Measurements from ENCODE around the gene EHMT1.
"Not testable (repeated sequence)": the region's sequence is repeated elsewhere in the genome, so short reads cannot be mapped to it uniquely, and the experiment has no call there.

The EHMT1 gene

DNA sequence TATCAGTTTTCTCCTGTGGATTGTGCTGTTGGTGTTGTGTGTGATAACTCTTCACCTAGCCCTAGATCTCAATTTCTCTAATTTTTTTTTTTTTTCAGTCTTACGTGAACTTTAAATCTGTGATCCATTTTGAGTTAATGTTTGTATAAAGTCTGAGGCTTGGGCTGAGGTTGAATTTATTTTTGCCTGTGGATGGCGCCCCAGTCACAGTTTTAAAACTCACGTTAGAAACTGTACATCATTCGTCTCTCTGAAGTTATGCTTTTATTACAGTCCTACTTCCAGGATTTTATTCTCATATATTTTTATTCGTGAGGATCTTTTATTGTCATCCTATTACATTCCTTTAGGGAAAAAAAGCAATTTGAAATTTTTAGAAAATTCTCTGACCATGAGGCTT, 103.1 kb downstream of the EHMT1 start:
- DNase-seq: no peak

DNA sequence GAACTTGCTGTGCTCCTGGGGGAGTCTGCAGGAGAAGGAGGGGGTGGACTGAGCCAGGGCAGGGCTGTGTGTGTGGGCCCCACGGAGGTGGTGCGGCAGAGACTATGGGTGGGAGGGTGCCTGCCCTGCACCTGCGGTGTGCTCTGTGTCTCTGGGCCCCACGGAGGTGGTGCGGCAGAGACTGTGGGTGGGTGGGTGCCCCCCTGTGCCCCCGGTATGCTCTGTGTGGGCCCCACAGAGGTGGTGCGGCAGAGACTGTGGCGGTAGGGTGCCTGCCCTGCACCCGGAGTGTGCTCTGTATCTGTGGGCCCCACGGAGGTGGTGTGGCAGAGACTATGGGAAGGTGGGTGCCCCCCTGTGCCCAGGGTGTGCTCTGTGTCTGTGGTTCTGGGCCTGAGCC, 103.7 kb downstream of the EHMT1 start:
- no peak for DNase-seq

DNA sequence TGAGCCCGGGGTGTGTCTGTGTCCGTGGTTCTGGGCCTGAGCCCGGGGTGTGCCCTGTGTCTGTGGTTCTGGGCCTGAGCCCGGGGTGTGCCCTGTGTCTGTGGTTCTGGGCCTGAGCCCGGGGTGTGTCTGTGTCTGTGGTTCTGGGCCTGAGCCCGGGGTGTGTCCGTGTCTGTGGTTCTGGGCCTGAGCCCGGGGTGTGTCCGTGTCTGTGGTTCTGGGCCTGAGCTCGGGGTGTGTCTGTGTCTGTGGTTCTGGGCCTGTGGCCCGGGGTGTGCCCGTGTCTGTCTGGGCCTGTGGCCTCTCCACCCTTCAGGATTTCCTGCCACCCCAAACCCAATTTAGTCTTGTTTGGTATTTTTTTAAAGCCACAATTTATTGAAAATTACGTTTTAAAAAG, 104.6 kb downstream of the EHMT1 start:
- not testable (repeated sequence) for DNase-seq

DNA sequence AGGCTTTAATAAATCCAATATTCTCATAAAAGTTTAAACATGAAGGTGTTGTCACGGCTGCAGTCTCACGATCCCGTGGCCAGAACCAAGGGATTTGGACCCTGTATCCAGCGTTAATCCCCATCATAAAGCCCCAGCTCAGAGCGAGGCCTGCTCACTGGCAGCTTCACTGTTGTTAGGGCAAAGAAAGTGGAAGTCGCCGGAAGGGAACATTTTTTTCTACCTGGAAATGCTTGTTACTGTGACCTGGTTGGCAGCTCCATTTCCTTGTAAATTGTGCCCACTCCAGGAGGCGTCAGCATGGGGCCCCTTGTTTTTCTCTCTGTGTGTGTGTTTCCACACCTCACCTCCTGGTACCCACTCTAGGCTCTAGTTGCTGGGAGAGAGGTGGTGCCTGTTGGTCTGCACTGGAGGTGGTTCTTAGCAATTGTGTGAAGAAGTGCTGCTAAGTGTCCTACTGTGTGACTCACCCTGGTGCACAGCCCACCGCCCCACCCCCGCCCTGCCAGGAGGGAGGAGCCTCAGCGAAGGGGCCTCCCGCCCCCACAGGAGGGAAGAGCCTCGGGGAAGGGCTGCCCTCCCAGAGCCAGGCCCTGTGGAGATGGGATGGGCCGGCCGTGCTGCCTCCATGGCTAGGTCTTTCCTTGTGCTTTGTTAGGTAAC, 105.1 kb downstream of the EHMT1 start:
- DNase-seq: no peak

DNA sequence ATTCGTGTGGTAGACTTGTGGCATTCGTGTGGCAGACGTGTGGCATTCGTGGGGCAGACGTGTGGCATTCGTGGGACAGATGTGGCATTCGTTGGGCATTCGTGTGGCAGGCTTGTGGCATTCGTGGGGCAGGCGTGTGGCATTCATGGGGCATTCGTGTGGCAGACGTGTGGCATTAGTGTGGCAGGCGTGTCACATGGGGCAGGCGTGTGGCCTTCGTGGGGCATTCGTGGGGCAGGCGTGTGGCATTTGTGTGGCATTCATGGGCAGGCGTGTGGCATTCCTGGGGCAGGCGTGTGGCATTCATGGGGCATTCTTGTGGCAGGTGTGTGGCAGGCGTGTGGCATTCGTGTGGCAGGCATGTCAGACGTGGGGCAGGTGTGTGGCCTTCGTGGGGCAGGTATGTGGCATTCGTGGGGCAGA, 106.0 kb downstream of the EHMT1 start:
- DNase-seq: no peak

DNA sequence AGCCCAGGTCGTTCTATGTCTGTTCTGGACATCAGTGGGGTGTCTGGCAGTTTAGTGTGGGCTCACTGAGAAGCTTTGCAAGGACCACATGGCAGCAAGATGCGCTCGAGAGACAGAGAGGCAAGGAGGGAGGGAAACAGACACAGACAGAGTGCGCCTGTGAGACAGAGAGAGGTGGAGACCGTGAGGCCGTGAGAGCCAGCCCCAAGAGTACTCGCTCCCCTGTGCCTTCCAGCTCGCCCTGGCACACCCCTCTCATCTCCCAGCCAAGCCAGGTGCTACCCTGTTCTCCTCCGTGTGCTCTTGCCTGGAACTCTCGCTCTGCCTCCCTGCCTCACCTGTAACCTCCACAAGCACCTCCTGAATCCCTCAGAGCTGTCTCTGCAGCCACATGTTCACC, 106.8 kb downstream of the EHMT1 start:
- DNase-seq: no peak

DNA sequence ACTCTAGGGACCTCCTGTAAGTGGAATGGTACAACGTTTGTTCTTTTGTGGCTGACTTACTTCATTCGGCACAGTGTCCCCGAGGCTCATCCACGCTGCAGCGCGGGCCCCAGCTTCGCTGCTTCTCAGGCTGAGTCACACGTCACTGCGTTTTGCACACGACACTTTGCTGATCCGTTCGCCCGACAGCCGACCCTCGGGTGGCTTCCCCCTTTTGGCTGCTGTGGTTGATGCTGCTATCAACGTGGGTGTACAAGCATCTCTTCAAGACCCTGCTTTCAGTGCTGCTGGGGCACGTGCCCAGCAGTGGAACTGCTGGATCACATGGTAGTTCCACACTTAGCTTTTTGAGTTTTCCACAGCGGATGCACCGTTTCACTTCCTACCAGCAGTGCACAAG, 107.5 kb downstream of the EHMT1 start:
- DNase-seq: not testable (repeated sequence)

DNA sequence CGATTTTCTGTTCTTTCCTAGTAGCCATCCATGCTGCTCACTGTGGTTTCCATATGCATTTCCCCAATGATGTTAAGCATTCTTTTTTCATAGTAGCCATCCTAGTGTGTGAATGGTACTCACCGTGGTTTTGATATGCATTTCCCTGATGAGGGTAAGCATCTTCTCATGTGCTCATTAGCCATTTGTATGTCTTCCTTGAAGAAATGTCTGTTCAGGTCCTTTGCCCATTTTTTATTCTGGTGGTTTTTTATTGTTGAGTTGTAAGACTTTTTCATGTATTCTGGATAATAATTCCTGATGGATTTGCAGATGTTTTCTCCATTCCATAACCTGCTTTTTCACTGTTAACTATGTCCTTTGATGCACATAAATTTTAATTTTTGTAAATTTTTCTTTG, 108.0 kb downstream of the EHMT1 start:
- DNase-seq: no peak

DNA sequence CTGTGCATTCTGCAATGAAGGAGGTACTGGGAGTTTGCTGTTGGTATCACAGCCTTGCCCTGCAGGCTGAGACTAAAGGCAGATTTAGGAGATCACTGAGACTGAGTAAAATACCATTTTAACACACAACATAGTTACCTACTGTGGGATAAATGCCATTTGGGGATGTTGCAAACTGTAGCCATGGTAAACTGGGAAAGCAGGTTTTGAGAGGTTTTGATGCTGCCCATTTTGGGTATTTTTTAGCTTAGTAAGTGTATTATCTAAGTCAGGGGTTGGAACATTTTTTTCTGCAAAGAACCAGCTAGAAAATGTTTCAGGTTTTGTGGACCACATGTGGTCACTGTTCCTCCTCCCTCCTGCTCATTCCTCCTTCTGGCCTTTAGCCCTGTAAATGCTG, 108.9 kb downstream of the EHMT1 start:
- no peak for DNase-seq

DNA sequence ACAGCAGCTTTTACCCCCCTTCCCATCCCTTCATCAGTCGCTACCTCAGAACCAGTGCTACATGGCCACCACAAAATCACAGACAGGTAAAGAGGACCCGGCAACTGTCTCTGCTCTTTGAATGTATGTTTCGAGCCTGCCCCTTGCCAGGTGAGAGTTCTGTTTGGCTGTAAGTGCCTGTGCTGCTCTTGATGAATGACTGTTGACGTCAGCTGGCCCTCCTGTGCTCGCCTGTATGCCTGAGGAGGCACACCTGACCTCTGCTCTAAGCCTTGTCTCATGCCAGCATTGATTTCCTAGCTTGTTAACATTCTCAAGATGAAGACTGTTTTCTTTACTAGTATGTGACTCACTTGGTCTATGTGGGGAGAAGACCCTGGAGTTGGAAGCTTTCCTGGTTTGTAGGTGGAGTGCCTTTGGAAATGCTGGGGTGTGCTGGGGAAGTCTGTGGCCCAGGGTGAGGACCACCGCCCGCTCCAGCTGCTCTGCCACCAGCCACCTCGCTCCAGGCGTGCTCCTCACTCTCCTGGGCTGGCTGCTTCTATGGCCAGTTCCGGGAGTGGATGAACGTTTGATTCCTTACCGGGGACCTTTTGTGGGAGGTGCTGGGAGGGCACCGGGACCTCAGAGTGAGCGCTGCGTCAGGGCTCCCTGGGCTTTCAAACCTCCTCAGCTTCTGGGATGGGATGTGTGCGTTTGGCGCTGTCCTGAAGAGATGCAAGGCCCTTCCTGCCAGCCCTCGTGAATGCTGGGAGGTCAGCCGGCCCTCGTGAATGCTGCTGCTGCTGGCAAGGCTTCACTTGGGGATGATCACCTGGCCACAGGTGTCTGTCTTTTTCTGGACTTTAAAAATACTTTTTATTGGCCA, 109.9 kb downstream of the EHMT1 start:
- DNase-seq: no peak

DNA sequence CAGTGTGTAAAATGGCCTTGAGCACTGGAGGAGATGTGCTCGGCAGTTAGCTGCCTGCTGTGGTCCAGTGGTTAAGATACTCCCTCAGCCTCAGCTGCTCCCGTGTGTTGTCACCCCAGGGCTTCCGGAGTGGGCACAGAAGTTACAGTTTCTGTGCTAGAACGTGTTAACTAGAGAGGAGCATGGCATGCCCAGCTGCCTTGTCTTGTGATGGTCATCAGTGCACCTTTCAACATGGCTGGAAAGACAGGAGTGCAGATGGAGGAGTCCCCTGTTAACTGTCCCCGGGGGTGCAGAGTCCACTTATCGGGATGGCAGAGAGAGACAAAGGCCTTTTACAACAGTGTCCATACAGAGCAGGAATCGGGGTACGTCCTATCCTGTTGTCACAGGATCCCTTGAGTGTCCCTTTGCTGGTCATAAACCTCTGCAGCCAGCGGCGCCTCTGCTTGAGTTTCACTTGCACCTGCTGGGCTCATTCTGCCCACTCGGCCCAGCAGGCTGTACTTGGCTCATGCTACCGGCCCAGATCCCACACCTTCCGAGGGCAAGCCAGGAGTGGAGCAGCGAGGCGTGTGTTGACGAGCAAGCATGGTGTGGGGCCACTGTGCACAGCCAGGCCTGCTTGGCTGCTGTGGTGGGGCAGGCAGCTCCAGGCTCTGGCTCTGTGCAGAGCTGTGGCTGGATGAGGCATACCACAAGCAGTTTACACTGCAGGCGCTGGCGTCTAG, 112.6 kb downstream of the EHMT1 start:
- DNase-seq: no peak

DNA sequence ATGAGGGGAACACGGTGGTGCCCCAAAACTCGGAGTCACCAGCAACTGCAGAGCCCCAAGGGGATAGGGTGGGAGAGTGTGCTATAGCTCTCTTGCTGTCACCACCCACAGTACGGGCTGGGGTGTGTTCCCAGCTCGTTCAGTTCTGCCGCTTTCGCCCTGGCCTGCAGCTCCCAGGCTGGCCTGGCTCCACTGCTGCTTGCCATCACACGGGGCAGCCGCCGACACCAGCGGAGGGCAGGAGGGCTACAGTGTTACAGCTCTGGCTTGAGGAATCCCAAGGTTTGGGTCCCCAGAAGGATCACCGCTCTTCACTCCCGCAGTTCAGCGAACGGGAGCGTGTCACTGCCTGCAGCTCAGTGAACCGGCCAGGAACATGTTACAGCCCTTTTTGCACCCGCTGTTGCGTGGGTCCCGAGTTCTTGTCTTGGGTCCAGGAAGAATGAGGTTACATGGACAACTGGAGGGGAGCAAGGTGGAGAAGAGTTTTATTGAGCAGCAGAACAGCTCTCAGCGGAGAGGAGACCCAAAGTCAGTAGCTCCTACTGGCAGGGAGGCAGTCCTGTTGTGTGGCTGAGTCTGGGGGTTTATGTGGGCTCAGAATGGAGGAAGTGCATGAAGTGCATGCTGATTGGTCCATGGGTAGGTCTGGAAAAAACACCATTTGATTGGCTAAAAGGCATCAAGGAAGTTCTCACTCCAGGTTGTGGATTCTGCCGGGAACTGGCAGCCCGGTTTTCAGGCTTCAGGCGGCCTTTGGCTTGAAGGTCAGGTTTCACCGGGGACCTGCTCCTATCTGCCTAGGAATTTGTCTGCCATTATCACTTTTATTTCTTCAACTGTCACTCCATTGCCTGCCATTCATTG, 113.4 kb downstream of the EHMT1 start:
- no peak for DNase-seq

DNA sequence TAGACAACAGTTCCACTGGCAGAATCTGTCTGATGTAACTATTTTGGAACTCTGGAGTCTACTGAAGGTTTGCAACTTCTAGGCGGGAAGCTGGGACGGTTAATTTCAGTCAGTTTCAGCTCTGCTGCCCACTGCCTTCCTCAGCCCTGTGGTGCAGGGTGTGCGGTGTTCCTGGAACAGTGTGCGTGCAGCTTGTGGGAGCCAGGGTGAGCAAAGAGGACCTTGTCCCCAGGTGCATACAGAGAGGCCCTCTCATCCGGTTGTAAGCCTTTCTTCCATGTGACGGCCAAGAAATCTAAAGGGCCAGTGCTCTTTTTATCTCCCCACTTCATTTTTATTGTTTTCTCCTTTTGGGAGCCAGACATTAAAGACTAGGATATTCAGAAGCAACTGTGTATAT, 114.6 kb downstream of the EHMT1 start:
- DNase-seq: no peak

DNA sequence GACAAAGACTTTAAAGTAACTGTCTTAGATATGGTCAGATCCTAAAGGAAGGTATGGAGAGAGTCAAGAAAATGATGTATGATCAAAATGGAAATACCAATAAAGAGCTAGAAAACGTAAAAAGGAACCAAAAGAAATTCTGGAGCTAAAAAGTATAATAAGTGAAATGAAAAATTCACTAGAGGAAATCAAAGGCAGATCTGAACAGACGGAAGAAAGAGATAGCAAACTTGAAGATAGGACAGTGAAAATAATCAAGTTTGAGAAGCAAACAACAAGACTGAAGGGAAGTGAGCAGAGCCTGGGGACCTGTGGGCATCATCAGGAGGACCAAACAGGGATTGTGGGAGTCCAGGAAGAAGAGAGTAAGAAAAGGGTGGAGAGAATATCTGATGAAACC, 115.4 kb downstream of the EHMT1 start:
- no peak for DNase-seq

DNA sequence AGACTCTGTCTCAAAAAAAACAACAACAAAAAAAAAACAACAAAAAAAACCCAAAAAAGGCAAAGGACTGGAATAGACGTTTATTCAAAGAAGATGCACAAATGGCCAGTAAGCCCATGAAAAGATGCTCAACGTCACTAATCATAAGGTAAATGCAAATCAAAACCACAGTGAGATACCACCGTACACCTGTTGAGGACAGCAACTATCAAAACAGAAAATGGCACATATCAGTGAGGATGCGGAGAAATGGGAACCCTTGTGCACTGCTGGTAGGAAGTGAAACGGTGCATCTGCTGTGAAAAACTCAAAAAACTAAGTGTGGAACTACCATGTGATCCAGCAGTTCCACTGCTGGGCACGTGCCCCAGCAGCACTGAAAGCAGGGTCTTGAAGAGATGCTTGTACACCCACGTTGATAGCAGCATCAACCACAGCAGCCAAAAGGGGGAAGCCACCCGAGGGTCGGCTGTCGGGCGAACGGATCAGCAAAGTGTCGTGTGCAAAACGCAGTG, 119.4 kb downstream of the EHMT1 start:
- DNase-seq: not testable (repeated sequence)

DNA sequence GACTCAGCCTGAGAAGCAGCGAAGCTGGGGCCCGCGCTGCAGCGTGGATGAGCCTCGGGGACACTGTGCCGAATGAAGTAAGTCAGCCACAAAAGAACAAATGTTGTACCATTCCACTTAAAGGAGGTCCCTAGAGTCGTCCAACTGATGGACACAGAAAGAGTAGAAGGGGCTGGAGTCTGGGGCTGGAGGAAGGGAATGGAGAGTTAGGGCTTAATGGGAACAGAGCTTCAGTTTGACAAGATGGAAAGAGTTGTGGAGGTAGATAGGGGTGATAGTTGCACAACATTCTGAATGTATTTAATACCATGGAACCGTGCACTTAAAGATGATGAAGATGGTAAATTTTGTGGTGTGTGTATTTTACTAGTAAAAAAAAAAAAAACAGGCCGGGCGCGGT, 119.9 kb downstream of the EHMT1 start:
- DNase-seq: no peak

DNA sequence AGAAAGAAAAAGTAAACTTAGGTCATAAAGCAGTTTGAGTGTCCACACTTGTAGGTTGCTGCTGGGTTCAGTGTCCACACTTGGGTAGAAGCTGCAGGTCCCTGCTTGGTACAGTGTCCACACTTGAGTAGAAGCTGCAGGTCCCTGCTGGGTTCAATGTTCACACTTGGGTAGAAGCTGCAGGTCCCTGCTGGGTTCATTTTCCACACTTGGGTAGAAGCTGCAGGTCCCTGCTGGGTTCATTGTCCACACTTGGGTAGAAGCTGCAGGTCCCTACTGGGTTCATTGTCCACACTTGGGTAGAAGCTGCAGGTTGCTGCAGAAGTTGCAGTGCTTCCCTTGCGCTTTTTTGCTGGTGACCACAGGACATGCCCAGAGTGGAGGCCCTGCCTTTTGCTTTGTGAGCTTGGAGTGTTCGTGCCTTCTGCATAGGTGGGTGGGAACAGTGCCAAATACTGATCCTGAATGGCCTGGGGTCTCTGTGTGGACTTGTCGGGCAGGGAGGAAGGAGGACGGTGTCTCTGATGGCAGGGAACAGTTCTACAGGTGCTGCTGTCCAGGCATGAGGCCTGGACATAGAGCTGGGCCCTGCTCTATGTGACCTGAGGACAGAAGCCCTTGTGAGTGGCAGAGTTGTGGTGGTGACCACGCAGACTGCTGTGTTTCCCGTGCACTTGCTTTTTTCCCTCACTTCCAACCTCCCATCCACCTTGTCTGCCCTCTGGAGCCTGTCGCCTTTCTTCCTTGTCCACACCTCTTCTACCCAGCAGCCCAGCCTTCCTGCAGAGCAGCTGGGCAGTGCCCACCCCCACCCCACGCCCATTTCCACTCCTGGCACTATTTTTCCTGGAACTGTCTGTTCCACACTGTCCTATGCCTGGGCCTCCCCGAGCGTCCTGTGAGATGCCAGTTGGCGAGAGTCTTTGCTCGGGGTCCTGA, 120.8 kb downstream of the EHMT1 start:
- DNase-seq: no peak

DNA sequence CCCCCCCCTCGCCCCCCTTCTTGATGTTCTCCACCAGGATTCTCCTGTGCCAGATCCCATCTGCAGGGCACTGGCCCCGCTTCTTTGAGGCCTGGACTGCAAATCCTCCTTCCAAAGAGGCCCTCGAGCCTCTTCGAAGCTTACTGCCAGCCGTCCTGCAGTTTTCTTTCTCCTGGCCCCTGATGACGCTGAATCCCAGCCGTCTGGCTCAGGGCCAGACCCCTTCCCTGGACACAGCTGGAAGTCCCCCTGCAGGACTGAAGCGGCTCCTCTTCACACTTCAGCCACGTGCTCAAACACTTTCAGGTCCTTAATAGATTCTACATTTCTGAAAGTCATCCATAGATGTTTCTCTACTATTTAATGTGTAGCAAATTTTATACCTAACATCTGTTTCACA, 121.5 kb downstream of the EHMT1 start:
- DNase-seq: no peak

DNA sequence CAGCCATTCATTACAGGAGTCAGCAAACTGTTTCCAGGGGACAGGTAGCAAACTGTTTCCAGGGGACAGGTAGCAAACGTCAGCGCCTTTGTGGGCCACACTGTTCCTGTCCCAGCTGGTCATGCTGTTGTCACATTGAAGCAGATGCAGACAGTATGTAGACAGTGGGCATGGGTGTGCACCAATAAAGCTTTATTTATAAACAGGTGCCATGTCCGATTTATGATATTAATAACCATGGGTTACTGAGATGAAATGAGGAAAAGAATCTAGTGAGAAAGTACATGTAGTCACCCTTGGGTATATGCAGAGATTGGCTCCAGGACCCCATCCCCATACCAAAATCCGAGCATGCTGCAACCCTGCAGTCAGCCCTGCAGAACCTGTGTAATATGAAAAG, 122.5 kb downstream of the EHMT1 start:
- DNase-seq: no peak

DNA sequence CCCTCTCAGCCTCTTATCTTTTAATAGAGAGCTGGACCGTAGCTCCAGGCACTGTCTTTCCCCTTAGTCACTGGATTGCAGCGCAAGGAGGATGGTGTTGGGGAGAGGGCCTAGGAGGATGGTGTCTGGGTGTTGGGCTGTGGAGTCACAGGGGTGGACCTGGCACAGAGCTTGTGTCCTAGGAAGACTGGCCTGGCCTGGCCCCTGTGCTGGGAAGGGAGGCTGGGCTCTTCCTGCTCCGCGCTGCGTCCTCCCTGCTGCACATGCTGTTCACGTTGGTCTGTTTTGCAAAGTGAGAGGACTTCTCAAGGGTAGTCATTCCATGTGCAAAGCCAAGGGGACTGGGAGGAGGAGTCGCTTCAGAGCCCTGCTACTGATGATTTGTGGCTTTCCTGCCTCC, 123.9 kb downstream of the EHMT1 start:
- no peak for DNase-seq

DNA sequence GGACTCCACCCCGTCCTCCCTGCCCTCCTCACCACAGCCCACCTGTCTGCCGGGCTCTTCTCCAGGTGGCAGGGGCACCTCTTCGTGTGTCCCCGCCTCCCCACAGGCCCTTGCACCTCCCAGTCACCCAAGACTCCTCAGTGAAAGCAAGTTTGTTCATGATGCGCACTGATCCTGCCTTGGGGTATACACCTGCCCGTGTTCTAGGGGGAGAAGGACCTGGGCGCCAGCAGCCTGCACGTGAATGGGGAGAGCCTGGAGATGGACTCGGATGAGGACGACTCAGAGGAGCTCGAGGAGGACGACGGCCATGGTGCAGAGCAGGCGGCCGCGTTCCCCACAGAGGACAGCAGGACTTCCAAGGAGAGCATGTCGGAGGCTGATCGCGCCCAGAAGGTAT, 124.9 kb downstream of the EHMT1 start:
- no peak for DNase-seq

All from inflammatory macrophage treated with lipopolysaccharide for 1 hour (primary cell).